HCT116 (cell line): Measurements from ENCODE around the gene DDRGK1. TPM values are rescaled to one million over a fixed set of nuclear protein-coding genes. Genes with fewer than 3 reads are reported as not detected.

Experiments
- ATAC-seq: fragments of 200-7000 bp; cut with Tn5 transposase; 2 replicates; pipeline ENCODE4 v1.9.1; 2020; ENCODE audit warnings: mild to moderate bottlenecking, moderate library complexity
- BruUV-seq: library from RNA; stranded (reverse); fragments of 400-500 nt; replicated peaks from 2 replicates; lab custom pipeline; 2021; lab: Mats Ljungman, UMichigan
- CTCF ChIA-PET: fragments of 300-600 bp; sonication (Branson Sonifier 250); formaldehyde crosslinking; loops from one replicate; lab custom pipeline; 2021; ENCODE audit warnings: antibody characterized with exemption; lab: Charles Lee
- POLR2A ChIA-PET: fragments of 300-600, 350-600 bp; sonication (Branson Sonifier 250); formaldehyde crosslinking; loops from one replicate; lab custom pipeline; 2021; ENCODE audit warnings: antibody characterized with exemption; lab: Charles Lee
- RAD21 ChIA-PET, 2 experiments: fragments of 300-600 bp; sonication (Branson Sonifier 250); formaldehyde crosslinking; loops; one replicate each; lab custom pipeline; 2023; ENCODE audit warnings: low total read pairs in 2 of 2; ENCODE audit not compliant: uncharacterized antibody in 2 of 2, unreplicated experiment in 2 of 2, low non-redundant PET in 1 of 2; lab: Charles Lee
- DNase-seq: peaks from one replicate; pipeline ENCODE4 v3.0.0-alpha.2; 2010; ENCODE audit warnings: low read depth, low spot score
- H2AFZ ChIP-seq: fragments of 200-600 bp; shearing (Covaris generic), sonication (generic); 2 replicates; pipeline ENCODE4 v1.6.1; 2017; ENCODE audit warnings: low read depth, mixed run types, mixed read lengths, antibody characterized with exemption, low read length; ENCODE audit not compliant: poor library complexity, severe bottlenecking
- H3K27ac ChIP-seq: 2 replicates; pipeline ENCODE4 v1.5.1; 2012; ENCODE audit warnings: low read depth, low read length
- H3K27me3 ChIP-seq: fragments of 200-600 bp; sonication (generic); 2 replicates; pipeline ENCODE4 v1.6.1; 2016; ENCODE audit warnings: mixed run types, low read length, mixed read lengths; ENCODE audit not compliant: insufficient read depth
- H3K36me3 ChIP-seq, 2 experiments: fragments of 200-500 bp in 1 of 2; fragments of 200-600 bp in 1 of 2; sonication (Bioruptor generic) in 1 of 2; sonication (generic) in 1 of 2; 2 replicates each; pipeline versions ENCODE4 v1.5.1 to v1.6.1; 2014 to 2016; ENCODE audit warnings: low read length in 2 of 2, inconsistent platforms in 1 of 2, mixed read lengths in 1 of 2, mixed run types in 1 of 2; ENCODE audit not compliant: insufficient read depth in 2 of 2, control insufficient read depth in 1 of 2
- H3K4me1 ChIP-seq, 2 experiments: fragments of 200-600 bp in 1 of 2; sonication (generic) in 1 of 2; 2 replicates each; pipeline versions ENCODE4 v1.5.1 to v1.6.1; 2012 to 2017; ENCODE audit warnings: low read length in 2 of 2, inconsistent platforms in 1 of 2, mild to moderate bottlenecking in 1 of 2, mixed read lengths in 1 of 2, mixed run types in 1 of 2, moderate library complexity in 1 of 2; ENCODE audit not compliant: insufficient read depth in 2 of 2, control insufficient read depth in 1 of 2
- H3K4me2 ChIP-seq: fragments of 200-600 bp; sonication (generic); 2 replicates; pipeline ENCODE4 v1.6.1; 2017; ENCODE audit warnings: mixed run types, low read length, mixed read lengths
- H3K4me3 ChIP-seq, 2 experiments: fragments of 200-600 bp in 1 of 2; sonication (generic) in 1 of 2; replicated peaks in 1 of 2; 2 replicates each; pipeline ENCODE4 v1.5.1; 2011 to 2016; ENCODE audit warnings: low read length in 2 of 2, control low read depth in 1 of 2, low read depth in 1 of 2, mild to moderate bottlenecking in 1 of 2, mixed read lengths in 1 of 2, mixed run types in 1 of 2
- H3K79me2 ChIP-seq: fragments of 200-600 bp; sonication (generic); 2 replicates; pipeline ENCODE4 v1.6.1; 2017; ENCODE audit warnings: mild to moderate bottlenecking, mixed run types, low read length, moderate library complexity, mixed read lengths; ENCODE audit not compliant: insufficient read depth
- H3K9ac ChIP-seq: fragments of 200-600 bp; sonication (generic); 2 replicates; pipeline ENCODE4 v1.6.1; 2016; ENCODE audit warnings: low read length, mixed read lengths
- H3K9me2 ChIP-seq: fragments of 200-600 bp; sonication (generic), shearing (Covaris generic); 2 replicates; pipeline ENCODE4 v1.6.1; 2017; ENCODE audit warnings: mixed run types, mild to moderate bottlenecking, moderate library complexity; ENCODE audit not compliant: insufficient read depth
- H3K9me3 ChIP-seq, 2 experiments: fragments of 200-500 bp in 1 of 2; fragments of 200-600 bp in 1 of 2; sonication (Bioruptor generic) in 1 of 2; sonication (generic) in 1 of 2; 2 replicates each; pipeline ENCODE4 v1.6.1; 2014 to 2017; ENCODE audit warnings: low read length in 2 of 2, mixed read lengths in 2 of 2, inconsistent platforms in 1 of 2, low read depth in 1 of 2, mild to moderate bottlenecking in 1 of 2, mixed run types in 1 of 2, moderate library complexity in 1 of 2; ENCODE audit not compliant: control insufficient read depth in 1 of 2, insufficient read depth in 1 of 2
- H4K20me1 ChIP-seq: fragments of 200-600 bp; sonication (generic), shearing (Covaris generic); 2 replicates; pipeline ENCODE4 v1.6.1; 2017; ENCODE audit warnings: mixed run types, mild to moderate bottlenecking, moderate library complexity; ENCODE audit not compliant: insufficient read depth
- CBX3 ChIP-seq: IDR thresholded peaks from 2 replicates; pipeline ENCODE4 v1.6.1; 2012; ENCODE audit warnings: low read depth
- CEBPB ChIP-seq: IDR thresholded peaks from 2 replicates; pipeline ENCODE4 v1.6.1; 2012; ENCODE audit warnings: low read depth
- EGR1 ChIP-seq: IDR thresholded peaks from 2 replicates; pipeline ENCODE4 v1.6.1; 2012; ENCODE audit warnings: low read depth
- ELF1 ChIP-seq: IDR thresholded peaks from 2 replicates; pipeline ENCODE4 v1.6.1; 2012; ENCODE audit warnings: low read depth, borderline replicate concordance
- EZH2 ChIP-seq: fragments of 200-600 bp; sonication (generic); IDR thresholded peaks from 2 replicates; pipeline ENCODE4 v1.6.1; 2017; ENCODE audit warnings: antibody characterized with exemption, mixed run types
- FOSL1 ChIP-seq: IDR thresholded peaks from 2 replicates; pipeline ENCODE4 v1.6.1; 2012; ENCODE audit warnings: low read depth
- JUND ChIP-seq: IDR thresholded peaks from 2 replicates; pipeline ENCODE4 v1.6.1; 2012
- POLR2A ChIP-seq: IDR thresholded peaks from 2 replicates; pipeline ENCODE4 v1.7.0; 2011; ENCODE audit warnings: borderline replicate concordance; ENCODE audit not compliant: insufficient read depth, insufficient read length; ENCODE audit errors: extremely low read depth
- POLR2AphosphoS5 ChIP-seq: IDR thresholded peaks from 2 replicates; pipeline ENCODE4 v1.6.1; 2011; ENCODE audit warnings: mild to moderate bottlenecking, low read depth, low read length, moderate library complexity
- RAD21 ChIP-seq: IDR thresholded peaks from 2 replicates; pipeline ENCODE4 v1.6.1; 2012; ENCODE audit warnings: low read depth, mild to moderate bottlenecking
- REST ChIP-seq: IDR thresholded peaks from 2 replicates; pipeline ENCODE4 v1.6.1; 2012; ENCODE audit warnings: low read depth
- SIN3A ChIP-seq: IDR thresholded peaks from 2 replicates; pipeline ENCODE4 v1.6.1; 2012; ENCODE audit warnings: low read depth
- SP1 ChIP-seq: IDR thresholded peaks from 2 replicates; pipeline ENCODE4 v1.6.1; 2012; ENCODE audit warnings: low read depth
- SRF ChIP-seq: IDR thresholded peaks from 2 replicates; pipeline ENCODE4 v1.6.1; 2012; ENCODE audit warnings: low read depth
- TCF7L2 ChIP-seq: IDR thresholded peaks from 2 replicates; pipeline ENCODE4 v1.7.0; 2011; ENCODE audit warnings: borderline replicate concordance, inconsistent platforms; ENCODE audit not compliant: insufficient read depth, insufficient read length; ENCODE audit errors: extremely low read depth
- YY1 ChIP-seq: IDR thresholded peaks from 2 replicates; pipeline ENCODE4 v1.6.1; 2011; ENCODE audit warnings: low read length, low read depth, moderate library complexity, mild to moderate bottlenecking; ENCODE audit not compliant: insufficient replicate concordance; ENCODE audit errors: extremely low read depth
- ZNF274 ChIP-seq: fragments of 200-500 bp; sonication (Bioruptor generic); IDR thresholded peaks from 2 replicates; pipeline ENCODE4 v1.6.1; 2014; ENCODE audit warnings: mild to moderate bottlenecking, low read depth, low read length, inconsistent platforms
- intact Hi-C: fragments of 100-400 bp; cut with micrococcal nuclease; formaldehyde crosslinking; loops from 2 replicates; pipeline ENCODE4 v1.10.0; 2022
- total RNA-seq: library from RNA; stranded (reverse); gene quantifications from one replicate; pipeline ENCODE4 v1.2.1, GENCODE V29; 2021; ENCODE audit not compliant: unreplicated experiment
- TF ChIP-seq, protein P1 (sequence below): IDR thresholded peaks from 2 replicates; pipeline ENCODE4 v1.6.1; 2012
- TF ChIP-seq, protein P2 (sequence below): IDR thresholded peaks from 2 replicates; pipeline ENCODE4 v1.6.1; 2011; ENCODE audit warnings: mild to moderate bottlenecking, low read length, moderate library complexity; ENCODE audit not compliant: insufficient replicate concordance; ENCODE audit errors: extremely low read depth

The DDRGK1 gene
- total RNA-seq, 1 experiment from 2014 or later, result 45.8 TPM

GRCh38 chr20:3183896-3184612 lies 20.4 kb downstream of the DDRGK1 start:
- no peaks in the 10 kb centered on the region for H4K20me1 ChIP-seq
- H3K27me3 ChIP-seq, result no peaks in the 10 kb centered on the region
- ChIA-PET CTCF (no interaction called here), RAD21 (no interaction called here), POLR2A (no interaction called here)
- no peaks in the 10 kb centered on the region for H3K79me2 ChIP-seq
- no peaks in the 10 kb centered on the region for H3K4me1 ChIP-seq
- no peak overlapping the region for H3K27ac ChIP-seq
- intact Hi-C loops, result no loop called here
- no peaks in the 10 kb centered on the region for H3K9me3 ChIP-seq
- BruUV-seq, result no TSS peak
- ATAC-seq, result no peak
- no peak for DNase-seq
- H3K36me3 ChIP-seq, result no peaks in the 10 kb centered on the region; a peak in 1 of 4 replicates
- no peaks in the 10 kb centered on the region for H3K9me2 ChIP-seq
- no peak overlapping the region for H3K4me2 ChIP-seq
- H3K4me3 ChIP-seq, result no peak overlapping the region
- H3K9ac ChIP-seq, result no peak overlapping the region
- no peak overlapping the region for H2AFZ ChIP-seq
- no peak for TF ChIP-seq FOSL1
- no peak for TF ChIP-seq POLR2AphosphoS5
- no peak for TF ChIP-seq ELF1
- TF ChIP-seq ZNF274, result no peak
- TF ChIP-seq TCF7L2, result no peak
- no peak for TF ChIP-seq RAD21
- no peak for TF ChIP-seq REST
- no peak for TF ChIP-seq JUND
- TF ChIP-seq CBX3, result no peak
- no peak for TF ChIP-seq YY1
- no peak for TF ChIP-seq SP1
- TF ChIP-seq, protein P1, sequence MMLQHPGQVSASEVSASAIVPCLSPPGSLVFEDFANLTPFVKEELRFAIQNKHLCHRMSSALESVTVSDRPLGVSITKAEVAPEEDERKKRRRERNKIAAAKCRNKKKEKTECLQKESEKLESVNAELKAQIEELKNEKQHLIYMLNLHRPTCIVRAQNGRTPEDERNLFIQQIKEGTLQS, result no peak
- no peak for TF ChIP-seq POLR2A
- TF ChIP-seq SRF, result no peak
- TF ChIP-seq EZH2, result no peak
- TF ChIP-seq CEBPB, result no peak
- TF ChIP-seq SIN3A, result no peak
- TF ChIP-seq EGR1, result no peak
- TF ChIP-seq, protein P2, sequence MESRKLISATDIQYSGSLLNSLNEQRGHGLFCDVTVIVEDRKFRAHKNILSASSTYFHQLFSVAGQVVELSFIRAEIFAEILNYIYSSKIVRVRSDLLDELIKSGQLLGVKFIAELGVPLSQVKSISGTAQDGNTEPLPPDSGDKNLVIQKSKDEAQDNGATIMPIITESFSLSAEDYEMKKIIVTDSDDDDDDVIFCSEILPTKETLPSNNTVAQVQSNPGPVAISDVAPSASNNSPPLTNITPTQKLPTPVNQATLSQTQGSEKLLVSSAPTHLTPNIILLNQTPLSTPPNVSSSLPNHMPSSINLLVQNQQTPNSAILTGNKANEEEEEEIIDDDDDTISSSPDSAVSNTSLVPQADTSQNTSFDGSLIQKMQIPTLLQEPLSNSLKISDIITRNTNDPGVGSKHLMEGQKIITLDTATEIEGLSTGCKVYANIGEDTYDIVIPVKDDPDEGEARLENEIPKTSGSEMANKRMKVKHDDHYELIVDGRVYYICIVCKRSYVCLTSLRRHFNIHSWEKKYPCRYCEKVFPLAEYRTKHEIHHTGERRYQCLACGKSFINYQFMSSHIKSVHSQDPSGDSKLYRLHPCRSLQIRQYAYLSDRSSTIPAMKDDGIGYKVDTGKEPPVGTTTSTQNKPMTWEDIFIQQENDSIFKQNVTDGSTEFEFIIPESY, result no peak
